ENCODE measurements around the gene CHD3.

Gene CHD3

GRCh38 chr17:7910711-7911110 lies 22.1 kb downstream of the CHD3 start:
- CTCF ChIA-PET = interaction anchor here (1.2 to 24.3 kb wide), 7 partner anchors 9 to 151 kb away, joined by 4 to 499 read pairs (median 9); no protein-coding TSS in a partner anchor
- POLR2A ChIA-PET = interaction anchor here (0.7 kb wide), 1 partner anchor 130 kb away, joined by 3 read pairs; no protein-coding TSS in a partner anchor
- TF ChIP-seq, protein P1, sequence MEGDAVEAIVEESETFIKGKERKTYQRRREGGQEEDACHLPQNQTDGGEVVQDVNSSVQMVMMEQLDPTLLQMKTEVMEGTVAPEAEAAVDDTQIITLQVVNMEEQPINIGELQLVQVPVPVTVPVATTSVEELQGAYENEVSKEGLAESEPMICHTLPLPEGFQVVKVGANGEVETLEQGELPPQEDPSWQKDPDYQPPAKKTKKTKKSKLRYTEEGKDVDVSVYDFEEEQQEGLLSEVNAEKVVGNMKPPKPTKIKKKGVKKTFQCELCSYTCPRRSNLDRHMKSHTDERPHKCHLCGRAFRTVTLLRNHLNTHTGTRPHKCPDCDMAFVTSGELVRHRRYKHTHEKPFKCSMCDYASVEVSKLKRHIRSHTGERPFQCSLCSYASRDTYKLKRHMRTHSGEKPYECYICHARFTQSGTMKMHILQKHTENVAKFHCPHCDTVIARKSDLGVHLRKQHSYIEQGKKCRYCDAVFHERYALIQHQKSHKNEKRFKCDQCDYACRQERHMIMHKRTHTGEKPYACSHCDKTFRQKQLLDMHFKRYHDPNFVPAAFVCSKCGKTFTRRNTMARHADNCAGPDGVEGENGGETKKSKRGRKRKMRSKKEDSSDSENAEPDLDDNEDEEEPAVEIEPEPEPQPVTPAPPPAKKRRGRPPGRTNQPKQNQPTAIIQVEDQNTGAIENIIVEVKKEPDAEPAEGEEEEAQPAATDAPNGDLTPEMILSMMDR (IDR thresholded peaks at IDR 0.05; ENCODE audit: insufficient read depth, low read length, missing control alignments) = no peak
- DNase-seq (ENCODE audit: low read depth, low spot score) = no peak
- H3K4me3 ChIP-seq (ENCODE audit: low read depth, low read length) = no peak overlapping the region

GRCh38 chr17:7911116-7911515 lies 22.5 kb downstream of the CHD3 start:
- no peak for DNase-seq (ENCODE audit: low read depth, low spot score)
- CTCF ChIA-PET = interaction anchor here (0.6 to 24.3 kb wide), 14 partner anchors 8 to 150 kb away, joined by 3 to 499 read pairs (median 8); no protein-coding TSS in a partner anchor
- TF ChIP-seq, protein P1 (IDR thresholded peaks at IDR 0.05; ENCODE audit: insufficient read depth, low read length, missing control alignments) = no peak
- POLR2A ChIA-PET = interaction anchor here (1.0 kb wide), 1 partner anchor 10 kb away, joined by 3 read pairs; no protein-coding TSS in a partner anchor
- no peak overlapping the region for H3K4me3 ChIP-seq (ENCODE audit: low read depth, low read length)

DNA sequence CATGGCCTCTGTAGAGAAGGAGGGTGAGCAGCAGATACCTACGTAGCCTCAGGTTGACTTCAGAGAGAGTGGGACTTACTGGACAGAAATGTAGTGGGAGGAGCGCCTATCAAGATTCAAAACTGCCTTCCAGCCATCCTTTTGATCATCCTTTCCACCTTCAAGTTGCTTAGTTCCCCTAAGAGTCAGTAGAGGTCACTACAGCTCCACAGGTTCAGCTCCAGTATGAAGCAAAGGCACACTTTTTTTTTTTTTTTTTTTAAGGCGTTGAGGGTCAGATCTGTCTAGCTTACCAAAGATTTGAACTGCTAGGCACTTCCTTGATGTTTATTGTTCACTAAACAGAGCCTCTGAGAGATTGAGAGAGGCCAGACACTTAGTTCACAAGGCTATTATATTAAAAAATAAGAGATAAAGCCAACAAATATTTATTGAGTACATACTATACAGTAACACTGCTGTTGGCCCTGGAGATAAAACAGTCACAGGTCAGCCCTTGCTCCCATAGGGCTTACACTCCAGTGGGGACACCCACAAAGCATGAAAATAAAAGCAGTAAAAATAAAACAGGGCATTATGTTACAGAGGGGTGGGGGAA lies 24.4 kb downstream of the CHD3 start:
- no peak for DNase-seq (ENCODE audit: low read depth, low spot score)
- POLR2A ChIA-PET = interaction anchor here (1.6 kb wide), 1 partner anchor 77 kb away, joined by 7 read pairs; no protein-coding TSS in a partner anchor
- CTCF ChIA-PET = interaction anchor here (0.6 to 24.3 kb wide), 25 partner anchors 10 to 268 kb away, joined by 3 to 499 read pairs (median 5); partner anchors contain the start of genes CNTROB, KCNAB3 and TRAPPC1

DNA sequence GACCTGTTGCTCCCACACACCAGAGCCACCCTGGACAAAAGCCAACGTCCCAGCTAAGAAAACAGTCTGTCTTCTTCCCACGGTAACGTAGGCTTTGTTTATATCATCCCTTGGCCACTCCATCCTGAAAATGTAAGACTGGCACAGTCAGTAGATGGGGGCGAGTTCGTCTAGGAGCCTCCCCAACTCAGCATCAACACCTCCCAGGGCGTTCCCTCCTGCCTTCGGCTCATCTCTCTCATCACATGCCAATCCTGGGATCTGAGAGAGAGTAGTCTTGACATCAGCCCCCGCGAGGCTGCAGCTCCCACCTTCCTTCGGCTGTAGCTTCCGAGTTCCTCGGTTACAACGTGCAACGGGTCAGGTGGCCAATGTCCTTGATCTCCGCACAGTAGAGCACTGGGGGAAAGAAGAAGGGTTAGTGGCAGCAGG lies 26.6 kb downstream of the CHD3 start:
- CTCF ChIA-PET = interaction anchor here (0.6 to 24.3 kb wide), 11 partner anchors 15 to 172 kb away, joined by 3 to 499 read pairs (median 4); no protein-coding TSS in a partner anchor
- DNase-seq (ENCODE audit: low read depth, low spot score) = no peak
- POLR2A ChIA-PET = interaction anchor here (0.6 to 2.5 kb wide), 7 partner anchors 12 to 75 kb away, joined by 4 to 23 read pairs (median 5); partner anchors contain the start of genes CNTROB, KCNAB3, NAA38 and TRAPPC1
- TF ChIP-seq, protein P1 (IDR thresholded peaks at IDR 0.05; ENCODE audit: insufficient read depth, low read length, missing control alignments) = no peak
- H3K4me3 ChIP-seq (ENCODE audit: low read depth, low read length) = peak overlapping the region; percentile 70

More for the DNA sequence above, 24.4 kb downstream of the CHD3 start:
- TF ChIP-seq, protein P1 (IDR thresholded peaks at IDR 0.05; ENCODE audit: insufficient read depth, low read length, missing control alignments) = peak; percentile 57
- H3K4me3 ChIP-seq (ENCODE audit: low read depth, low read length) = no peak overlapping the region

- TF ChIP-seq, protein P1 (IDR thresholded peaks at IDR 0.05; ENCODE audit: insufficient read depth, low read length, missing control alignments) = no peak
- peak within 1 kb of the TSS; percentile 70 for H3K4me3 ChIP-seq (ENCODE audit: low read depth, low read length)
- CTCF ChIA-PET = interaction anchor here (0.8 to 24.3 kb wide), 14 partner anchors 8 to 173 kb away, joined by 3 to 499 read pairs (median 4); partner anchors contain the start of genes CNTROB and TRAPPC1
- DNase-seq (ENCODE audit: low read depth, low spot score) = peak; percentile 81
- POLR2A ChIA-PET = interaction anchor here (0.6 to 2.5 kb wide), 10 partner anchors 11 to 229 kb away, joined by 3 to 23 read pairs (median 5); partner anchors contain the start of genes CHD3, CNTROB, KCNAB3 and NAA38
These were observed 27.2 kb downstream of the CHD3 start, which contains the start of gene RNF227 for GRCh38 chr17:7915611-7916384. Gene RNF227, minus strand, starts transcription at chr17:7916289. Its CDS starts 94 bp downstream, at chr17:7916195.
